SK-N-SH treated with all-trans-retinoic acid at 6 μM for 48 hours (cell line): ENCODE measurements around the gene LRRC8E.

Experiments used
- ARNTL ChIP-seq: fragments of 450-650 bp; formaldehyde crosslinking; IDR thresholded peaks from 2 replicates; pipeline ENCODE4 v1.5.0; 2020; ENCODE audit warnings: low read depth, mild to moderate bottlenecking, moderate library complexity, borderline replicate concordance
- GLIS3 ChIP-seq: fragments of 250-450 bp; sonication (Bioruptor Pico); IDR thresholded peaks from 2 replicates; pipeline ENCODE4 v1.5.0; 2020; ENCODE audit warnings: mild to moderate bottlenecking, moderate library complexity
- PPARA ChIP-seq: fragments of 250-450 bp; sonication (Bioruptor Pico); IDR thresholded peaks from 2 replicates; pipeline ENCODE4 v1.5.0; 2020; ENCODE audit warnings: mild to moderate bottlenecking, borderline replicate concordance
- RARB ChIP-seq: fragments of 250-450 bp; sonication (Bioruptor Pico); IDR thresholded peaks from 2 replicates; pipeline ENCODE4 v1.8.0; 2021; ENCODE audit warnings: mild to moderate bottlenecking, moderate library complexity
- TCF4 ChIP-seq: fragments of 250-450 bp; sonication (Bioruptor Pico); IDR thresholded peaks from 2 replicates; pipeline ENCODE4 v1.8.0; 2021; ENCODE audit warnings: mild to moderate bottlenecking, moderate library complexity, borderline replicate concordance
- TOX ChIP-seq: fragments of 250-450 bp; sonication (Bioruptor Pico); IDR thresholded peaks from 2 replicates; pipeline ENCODE4 v1.8.0; 2021; ENCODE audit warnings: mild to moderate bottlenecking, moderate library complexity, borderline replicate concordance
- ZC3H10 ChIP-seq: fragments of 250-450 bp; sonication (Bioruptor Pico); IDR thresholded peaks from 2 replicates; pipeline ENCODE4 v1.5.1; 2021; ENCODE audit warnings: mild to moderate bottlenecking, moderate library complexity
- ZFP30 ChIP-seq: fragments of 450-650 bp; formaldehyde crosslinking; IDR thresholded peaks from 2 replicates; pipeline ENCODE4 v1.5.0; 2022; ENCODE audit warnings: mild to moderate bottlenecking, moderate library complexity
- ZNF8 ChIP-seq: fragments of 450-650 bp; formaldehyde crosslinking; IDR thresholded peaks from 2 replicates; pipeline ENCODE4 v1.5.0; 2020; ENCODE audit warnings: mild to moderate bottlenecking, moderate library complexity
- TF ChIP-seq, protein P1 (sequence below): fragments of 250-450 bp; sonication (Bioruptor Pico); IDR thresholded peaks from 2 replicates; pipeline ENCODE4 v1.8.0; 2020; ENCODE audit warnings: mild to moderate bottlenecking, moderate library complexity, borderline replicate concordance
- TF ChIP-seq, protein P2 (sequence below): fragments of 250-450 bp; sonication (Bioruptor Pico); IDR thresholded peaks from 2 replicates; pipeline ENCODE4 v1.5.1; 2021; ENCODE audit warnings: mild to moderate bottlenecking, moderate library complexity
- TF ChIP-seq, protein P3 (sequence below): fragments of 250-450 bp; sonication (Bioruptor Pico); IDR thresholded peaks from 2 replicates; pipeline ENCODE4 v1.5.1; 2020; ENCODE audit warnings: low read depth, mild to moderate bottlenecking, moderate library complexity

DNA sequence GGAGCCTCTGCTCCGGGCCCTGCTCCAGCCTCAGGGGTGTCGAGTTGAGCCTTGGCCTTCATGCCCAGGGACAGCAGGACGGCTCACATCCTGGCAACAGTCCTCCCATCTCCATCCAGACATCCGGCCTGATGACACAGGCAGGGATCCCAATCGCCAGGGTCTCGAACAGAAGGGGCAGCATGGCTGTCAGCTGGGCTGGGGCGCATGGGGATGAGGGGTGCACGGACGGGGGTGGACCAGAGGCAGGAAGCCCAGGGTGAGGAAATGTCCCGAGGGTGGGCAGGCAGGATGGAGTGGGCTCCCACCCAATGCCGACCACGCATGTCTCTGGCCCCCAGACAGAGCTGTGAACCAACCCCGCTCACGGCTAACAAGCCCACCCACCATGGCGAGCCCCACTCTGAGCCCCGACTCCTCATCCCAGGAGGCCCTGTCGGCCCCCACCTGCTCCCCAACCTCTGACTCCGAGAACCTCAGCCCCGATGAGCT lies 42.1 kb upstream of the LRRC8E start:
- TF ChIP-seq ZNF8 (no peak), RARB (no peak), ZFP30 (CRISPR knock-in tag) (no peak), TCF4 (CRISPR knock-in tag) (no peak), PPARA (CRISPR knock-in tag) (no peak), TOX (CRISPR knock-in tag) (no peak), ZC3H10 (CRISPR knock-in tag) (no peak), ARNTL (no peak), GLIS3 (CRISPR knock-in tag) (no peak)
- TF ChIP-seq, protein P1, sequence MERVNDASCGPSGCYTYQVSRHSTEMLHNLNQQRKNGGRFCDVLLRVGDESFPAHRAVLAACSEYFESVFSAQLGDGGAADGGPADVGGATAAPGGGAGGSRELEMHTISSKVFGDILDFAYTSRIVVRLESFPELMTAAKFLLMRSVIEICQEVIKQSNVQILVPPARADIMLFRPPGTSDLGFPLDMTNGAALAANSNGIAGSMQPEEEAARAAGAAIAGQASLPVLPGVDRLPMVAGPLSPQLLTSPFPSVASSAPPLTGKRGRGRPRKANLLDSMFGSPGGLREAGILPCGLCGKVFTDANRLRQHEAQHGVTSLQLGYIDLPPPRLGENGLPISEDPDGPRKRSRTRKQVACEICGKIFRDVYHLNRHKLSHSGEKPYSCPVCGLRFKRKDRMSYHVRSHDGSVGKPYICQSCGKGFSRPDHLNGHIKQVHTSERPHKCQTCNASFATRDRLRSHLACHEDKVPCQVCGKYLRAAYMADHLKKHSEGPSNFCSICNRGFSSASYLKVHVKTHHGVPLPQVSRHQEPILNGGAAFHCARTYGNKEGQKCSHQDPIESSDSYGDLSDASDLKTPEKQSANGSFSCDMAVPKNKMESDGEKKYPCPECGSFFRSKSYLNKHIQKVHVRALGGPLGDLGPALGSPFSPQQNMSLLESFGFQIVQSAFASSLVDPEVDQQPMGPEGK (CRISPR knock-in tag), result no peak
- TF ChIP-seq, protein P2, sequence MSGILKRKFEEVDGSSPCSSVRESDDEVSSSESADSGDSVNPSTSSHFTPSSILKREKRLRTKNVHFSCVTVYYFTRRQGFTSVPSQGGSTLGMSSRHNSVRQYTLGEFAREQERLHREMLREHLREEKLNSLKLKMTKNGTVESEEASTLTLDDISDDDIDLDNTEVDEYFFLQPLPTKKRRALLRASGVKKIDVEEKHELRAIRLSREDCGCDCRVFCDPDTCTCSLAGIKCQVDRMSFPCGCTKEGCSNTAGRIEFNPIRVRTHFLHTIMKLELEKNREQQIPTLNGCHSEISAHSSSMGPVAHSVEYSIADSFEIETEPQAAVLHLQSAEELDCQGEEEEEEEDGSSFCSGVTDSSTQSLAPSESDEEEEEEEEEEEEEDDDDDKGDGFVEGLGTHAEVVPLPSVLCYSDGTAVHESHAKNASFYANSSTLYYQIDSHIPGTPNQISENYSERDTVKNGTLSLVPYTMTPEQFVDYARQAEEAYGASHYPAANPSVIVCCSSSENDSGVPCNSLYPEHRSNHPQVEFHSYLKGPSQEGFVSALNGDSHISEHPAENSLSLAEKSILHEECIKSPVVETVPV (CRISPR knock-in tag), result no peak
- TF ChIP-seq, protein P3, sequence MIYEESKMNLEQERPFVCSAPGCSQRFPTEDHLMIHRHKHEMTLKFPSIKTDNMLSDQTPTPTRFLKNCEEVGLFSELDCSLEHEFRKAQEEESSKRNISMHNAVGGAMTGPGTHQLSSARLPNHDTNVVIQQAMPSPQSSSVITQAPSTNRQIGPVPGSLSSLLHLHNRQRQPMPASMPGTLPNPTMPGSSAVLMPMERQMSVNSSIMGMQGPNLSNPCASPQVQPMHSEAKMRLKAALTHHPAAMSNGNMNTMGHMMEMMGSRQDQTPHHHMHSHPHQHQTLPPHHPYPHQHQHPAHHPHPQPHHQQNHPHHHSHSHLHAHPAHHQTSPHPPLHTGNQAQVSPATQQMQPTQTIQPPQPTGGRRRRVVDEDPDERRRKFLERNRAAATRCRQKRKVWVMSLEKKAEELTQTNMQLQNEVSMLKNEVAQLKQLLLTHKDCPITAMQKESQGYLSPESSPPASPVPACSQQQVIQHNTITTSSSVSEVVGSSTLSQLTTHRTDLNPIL (CRISPR knock-in tag), result no peak
